HG02870 (cell line): ENCODE results near the gene KLHDC10.
"Not testable (repeated sequence)": the region's sequence is repeated elsewhere in the genome, so short reads cannot be mapped to it uniquely, and the experiment has no call there.

Source experiments
- ATAC-seq: cut with Tn5 transposase; IDR thresholded peaks from one replicate; pipeline ENCODE4 v1.9.1; 2021; ENCODE audit warnings: mild to moderate bottlenecking, moderate library complexity; ENCODE audit not compliant: unreplicated experiment

The KLHDC10 gene

GRCh38 chr7:130113887-130114286 lies 43.6 kb downstream of the KLHDC10 start:
- ATAC-seq, result no peak

GRCh38 chr7:130114374-130114773 lies 44.0 kb downstream of the KLHDC10 start:
- peak; percentile 45 for ATAC-seq

- no peak for ATAC-seq
Measured at GRCh38 chr7:130114776-130115175, 44.4 kb downstream of the KLHDC10 start.

GRCh38 chr7:130118294-130118693 lies 48.0 kb downstream of the KLHDC10 start:
- ATAC-seq, result no peak

GRCh38 chr7:130118801-130119200 lies 48.5 kb downstream of the KLHDC10 start:
- ATAC-seq, result no peak

- no peak for ATAC-seq
Measured at GRCh38 chr7:130123501-130123900, 53.2 kb downstream of the KLHDC10 start.

GRCh38 chr7:130124711-130125110 lies 54.4 kb downstream of the KLHDC10 start:
- no peak for ATAC-seq

- ATAC-seq, result not testable (repeated sequence)
Measured at GRCh38 chr7:130126840-130127239, 56.5 kb downstream of the KLHDC10 start.

- ATAC-seq, result no peak
Measured at GRCh38 chr7:130127404-130127803, 57.1 kb downstream of the KLHDC10 start.

GRCh38 chr7:130127821-130128317 lies 57.5 kb downstream of the KLHDC10 start:
- no peak for ATAC-seq

GRCh38 chr7:130129011-130129411 lies 58.7 kb downstream of the KLHDC10 start:
- ATAC-seq, result no peak

GRCh38 chr7:130131191-130131834 lies 61.0 kb downstream of the KLHDC10 start:
- no peak for ATAC-seq

GRCh38 chr7:130131964-130132875 lies 61.9 kb downstream of the KLHDC10 start:
- ATAC-seq, result no peak

- ATAC-seq, result no peak
Measured at GRCh38 chr7:130133029-130133782, 62.9 kb downstream of the KLHDC10 start.

GRCh38 chr7:130134106-130134636 lies 63.8 kb downstream of the KLHDC10 start:
- no peak for ATAC-seq

- no peak for ATAC-seq
Measured at GRCh38 chr7:130134726-130135125, 64.4 kb downstream of the KLHDC10 start.

- ATAC-seq, result no peak
Measured at GRCh38 chr7:130135208-130136205, 65.2 kb downstream of the KLHDC10 start.

- no peak for ATAC-seq
Measured at GRCh38 chr7:130136579-130137167, 66.3 kb downstream of the KLHDC10 start.

- ATAC-seq, result no peak
Measured at GRCh38 chr7:130137207-130137606, 66.9 kb downstream of the KLHDC10 start.
